GM23248 (cell line): ENCODE measurements around the gene ARHGAP8.

Experiments used
- EZH2 ChIP-seq: fragments of 200-600 bp; sonication (generic); IDR thresholded peaks from 2 replicates; pipeline ENCODE4 v1.6.1; 2018; ENCODE audit warnings: antibody characterized with exemption, mild to moderate bottlenecking; ENCODE audit not compliant: insufficient read depth, poor library complexity, severe bottlenecking
- EZH2phosphoT487 ChIP-seq: fragments of 200-600 bp; sonication (generic); IDR thresholded peaks from 2 replicates; pipeline ENCODE4 v1.6.1; 2018; ENCODE audit warnings: antibody characterized with exemption, moderate library complexity, mild to moderate bottlenecking, low read depth; ENCODE audit not compliant: insufficient read depth

DNA sequence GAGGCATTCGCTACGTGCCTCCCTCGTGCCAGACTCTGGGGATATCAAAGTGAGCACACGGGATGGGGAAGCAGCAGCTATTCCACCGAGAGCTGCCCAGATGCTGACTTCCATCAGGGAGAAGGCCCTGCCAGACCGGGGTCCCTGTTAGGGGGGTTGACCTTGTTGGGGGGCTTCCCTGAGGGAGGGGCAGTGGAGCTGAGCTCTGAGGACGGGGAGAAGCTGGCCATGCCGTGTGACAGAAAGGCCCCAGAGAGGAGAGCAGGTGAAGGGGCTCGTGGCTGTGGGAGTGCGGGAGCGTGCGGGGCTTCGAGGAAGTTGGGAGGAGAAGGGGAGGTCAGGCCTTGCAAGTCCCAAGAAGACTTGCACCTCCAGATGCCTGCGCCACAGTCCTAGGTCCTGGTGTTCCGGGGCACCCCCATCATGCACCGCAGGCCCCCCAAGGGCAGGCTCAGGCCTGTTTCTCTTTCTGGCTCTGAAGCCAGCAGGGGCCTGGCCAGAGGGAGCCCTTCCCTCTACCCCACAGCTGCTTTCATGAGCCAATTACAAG, 94.4 kb downstream of the ARHGAP8 start:
- no peak for TF ChIP-seq EZH2phosphoT487
- TF ChIP-seq EZH2, result no peak
